GM23338 (cell line): Measurements from ENCODE around the gene ADAMTS14.

Source experiments
- CREB1 ChIP-seq: fragments of 250-450 bp; sonication (Bioruptor Pico); IDR thresholded peaks from 2 replicates; pipeline ENCODE4 v1.5.0; 2020; ENCODE audit warnings: low read depth, mild to moderate bottlenecking, moderate library complexity
- CTCF ChIP-seq, 2 experiments: fragments of 200-600 bp in 1 of 2; sonication (generic) in 1 of 2; conservative IDR thresholded peaks; 2 replicates each; pipeline versions ENCODE4 v1.5.1 to v1.6.1; 2016 to 2017; ENCODE audit warnings: antibody characterized with exemption in 2 of 2, low read depth in 2 of 2, mild to moderate bottlenecking in 2 of 2, moderate library complexity in 1 of 2
- ETS1 ChIP-seq: IDR thresholded peaks from 2 replicates; pipeline ENCODE4 v1.6.1; 2016; ENCODE audit warnings: antibody characterized with exemption
- EZH2 ChIP-seq: fragments of 200-600 bp; sonication (generic); IDR thresholded peaks from one replicate; pipeline ENCODE4 v1.8.0; 2017; ENCODE audit warnings: antibody characterized with exemption, mild to moderate bottlenecking, low read depth; ENCODE audit not compliant: unreplicated experiment
- EZH2phosphoT487 ChIP-seq: fragments of 200-600 bp; sonication (generic); IDR thresholded peaks from one replicate; pipeline ENCODE4 v1.8.1; 2018; ENCODE audit warnings: antibody characterized with exemption; ENCODE audit not compliant: unreplicated experiment
- JUNB ChIP-seq: IDR thresholded peaks from one replicate; pipeline ENCODE4 v1.6.1; 2016; ENCODE audit warnings: antibody characterized with exemption; ENCODE audit not compliant: unreplicated experiment
- NANOG ChIP-seq: IDR thresholded peaks from 2 replicates; pipeline ENCODE4 v1.6.1; 2016; ENCODE audit warnings: antibody characterized with exemption, borderline replicate concordance
- POLR2AphosphoS5 ChIP-seq: IDR thresholded peaks from 2 replicates; pipeline ENCODE4 v1.6.1; 2016; ENCODE audit warnings: antibody characterized with exemption, low read depth
- STAT1 ChIP-seq: IDR thresholded peaks from one replicate; pipeline ENCODE4 v1.6.1; 2016; ENCODE audit warnings: antibody characterized with exemption; ENCODE audit not compliant: unreplicated experiment
- ZNF331 ChIP-seq: fragments of 250-450 bp; sonication (Bioruptor Pico); IDR thresholded peaks from 2 replicates; pipeline ENCODE4 v1.5.0; 2020; ENCODE audit warnings: low read depth, mild to moderate bottlenecking, moderate library complexity
- TF ChIP-seq, protein P1 (sequence below): IDR thresholded peaks from one replicate; pipeline ENCODE4 v1.6.1; 2018; ENCODE audit warnings: antibody characterized with exemption; ENCODE audit not compliant: unreplicated experiment

GRCh38 chr10:70743879-70744278 lies 71.6 kb downstream of the ADAMTS14 start:
- TF ChIP-seq CTCF (conservative IDR thresholded peaks at IDR 0.05; ENCODE audit: low read depth in 2 of 2) (no peak), EZH2 (no peak), POLR2AphosphoS5 (no peak), JUNB (no peak), EZH2phosphoT487 (no peak), STAT1 (no peak), ETS1 (no peak), NANOG (no peak), ZNF331 (CRISPR knock-in tag) (no peak), CREB1 (CRISPR knock-in tag) (no peak)
- TF ChIP-seq, protein P1, sequence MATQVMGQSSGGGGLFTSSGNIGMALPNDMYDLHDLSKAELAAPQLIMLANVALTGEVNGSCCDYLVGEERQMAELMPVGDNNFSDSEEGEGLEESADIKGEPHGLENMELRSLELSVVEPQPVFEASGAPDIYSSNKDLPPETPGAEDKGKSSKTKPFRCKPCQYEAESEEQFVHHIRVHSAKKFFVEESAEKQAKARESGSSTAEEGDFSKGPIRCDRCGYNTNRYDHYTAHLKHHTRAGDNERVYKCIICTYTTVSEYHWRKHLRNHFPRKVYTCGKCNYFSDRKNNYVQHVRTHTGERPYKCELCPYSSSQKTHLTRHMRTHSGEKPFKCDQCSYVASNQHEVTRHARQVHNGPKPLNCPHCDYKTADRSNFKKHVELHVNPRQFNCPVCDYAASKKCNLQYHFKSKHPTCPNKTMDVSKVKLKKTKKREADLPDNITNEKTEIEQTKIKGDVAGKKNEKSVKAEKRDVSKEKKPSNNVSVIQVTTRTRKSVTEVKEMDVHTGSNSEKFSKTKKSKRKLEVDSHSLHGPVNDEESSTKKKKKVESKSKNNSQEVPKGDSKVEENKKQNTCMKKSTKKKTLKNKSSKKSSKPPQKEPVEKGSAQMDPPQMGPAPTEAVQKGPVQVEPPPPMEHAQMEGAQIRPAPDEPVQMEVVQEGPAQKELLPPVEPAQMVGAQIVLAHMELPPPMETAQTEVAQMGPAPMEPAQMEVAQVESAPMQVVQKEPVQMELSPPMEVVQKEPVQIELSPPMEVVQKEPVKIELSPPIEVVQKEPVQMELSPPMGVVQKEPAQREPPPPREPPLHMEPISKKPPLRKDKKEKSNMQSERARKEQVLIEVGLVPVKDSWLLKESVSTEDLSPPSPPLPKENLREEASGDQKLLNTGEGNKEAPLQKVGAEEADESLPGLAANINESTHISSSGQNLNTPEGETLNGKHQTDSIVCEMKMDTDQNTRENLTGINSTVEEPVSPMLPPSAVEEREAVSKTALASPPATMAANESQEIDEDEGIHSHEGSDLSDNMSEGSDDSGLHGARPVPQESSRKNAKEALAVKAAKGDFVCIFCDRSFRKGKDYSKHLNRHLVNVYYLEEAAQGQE: no peak
